ENCODE data around the gene RIC3. TPM values are rescaled to one million over a fixed set of nuclear protein-coding genes. Genes with fewer than 3 reads are reported as not detected.

Gene RIC3
- total RNA-seq, 1 donor from 2014 or later = 5.3 TPM

DNA sequence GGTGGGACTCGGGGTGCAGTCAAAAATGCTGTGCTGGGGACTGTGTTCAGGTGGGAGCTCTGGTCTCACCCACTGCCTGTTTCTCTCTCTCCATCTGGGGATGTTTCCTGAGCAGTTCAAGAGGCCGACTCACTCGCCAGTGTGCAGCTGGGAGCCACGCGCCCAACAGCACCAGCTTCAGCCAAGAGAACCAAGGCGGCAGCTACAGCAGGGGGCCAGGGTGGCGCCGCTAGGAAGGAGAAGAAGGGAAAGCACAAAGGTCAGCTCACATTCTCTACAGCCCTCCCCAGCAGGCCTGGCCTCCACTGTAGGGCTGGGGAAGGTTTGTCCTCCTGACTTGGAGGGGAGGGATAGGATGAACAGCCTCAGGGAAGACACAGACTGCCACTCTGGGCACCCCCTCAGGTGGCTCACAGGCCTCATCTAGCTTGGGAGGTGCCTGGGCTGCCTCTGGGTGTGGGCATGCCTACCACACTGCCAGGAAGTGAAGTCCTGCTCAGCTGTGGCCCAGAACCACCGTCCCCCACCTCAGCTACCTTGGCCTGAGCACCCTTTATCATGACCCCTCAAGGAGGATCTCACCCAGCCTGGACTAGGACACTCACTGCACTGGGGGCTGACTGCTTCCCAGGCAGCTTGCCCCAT is 74.8 kb downstream of the RIC3 start:
- Histone ChIP-seq H3K4me3 (no peak overlapping the region), H3K27me3 (no peaks in the 10 kb centered on the region), H3K27ac (no peak overlapping the region), H3K4me1 (no peaks in the 10 kb centered on the region), H3K36me3 (peaks cover 11 to 43% of the 10 kb centered on the region in 2 donors), H3K9me3 (no peaks in the 10 kb centered on the region)
- DNase-seq (ENCODE audit: low spot score in 2 of 2) = no peak
- intact Hi-C loops (cut with DNase I) = no loop called here
- TF ChIP-seq, protein P1, sequence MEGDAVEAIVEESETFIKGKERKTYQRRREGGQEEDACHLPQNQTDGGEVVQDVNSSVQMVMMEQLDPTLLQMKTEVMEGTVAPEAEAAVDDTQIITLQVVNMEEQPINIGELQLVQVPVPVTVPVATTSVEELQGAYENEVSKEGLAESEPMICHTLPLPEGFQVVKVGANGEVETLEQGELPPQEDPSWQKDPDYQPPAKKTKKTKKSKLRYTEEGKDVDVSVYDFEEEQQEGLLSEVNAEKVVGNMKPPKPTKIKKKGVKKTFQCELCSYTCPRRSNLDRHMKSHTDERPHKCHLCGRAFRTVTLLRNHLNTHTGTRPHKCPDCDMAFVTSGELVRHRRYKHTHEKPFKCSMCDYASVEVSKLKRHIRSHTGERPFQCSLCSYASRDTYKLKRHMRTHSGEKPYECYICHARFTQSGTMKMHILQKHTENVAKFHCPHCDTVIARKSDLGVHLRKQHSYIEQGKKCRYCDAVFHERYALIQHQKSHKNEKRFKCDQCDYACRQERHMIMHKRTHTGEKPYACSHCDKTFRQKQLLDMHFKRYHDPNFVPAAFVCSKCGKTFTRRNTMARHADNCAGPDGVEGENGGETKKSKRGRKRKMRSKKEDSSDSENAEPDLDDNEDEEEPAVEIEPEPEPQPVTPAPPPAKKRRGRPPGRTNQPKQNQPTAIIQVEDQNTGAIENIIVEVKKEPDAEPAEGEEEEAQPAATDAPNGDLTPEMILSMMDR (IDR thresholded peaks at IDR 0.05) = no peak

DNA sequence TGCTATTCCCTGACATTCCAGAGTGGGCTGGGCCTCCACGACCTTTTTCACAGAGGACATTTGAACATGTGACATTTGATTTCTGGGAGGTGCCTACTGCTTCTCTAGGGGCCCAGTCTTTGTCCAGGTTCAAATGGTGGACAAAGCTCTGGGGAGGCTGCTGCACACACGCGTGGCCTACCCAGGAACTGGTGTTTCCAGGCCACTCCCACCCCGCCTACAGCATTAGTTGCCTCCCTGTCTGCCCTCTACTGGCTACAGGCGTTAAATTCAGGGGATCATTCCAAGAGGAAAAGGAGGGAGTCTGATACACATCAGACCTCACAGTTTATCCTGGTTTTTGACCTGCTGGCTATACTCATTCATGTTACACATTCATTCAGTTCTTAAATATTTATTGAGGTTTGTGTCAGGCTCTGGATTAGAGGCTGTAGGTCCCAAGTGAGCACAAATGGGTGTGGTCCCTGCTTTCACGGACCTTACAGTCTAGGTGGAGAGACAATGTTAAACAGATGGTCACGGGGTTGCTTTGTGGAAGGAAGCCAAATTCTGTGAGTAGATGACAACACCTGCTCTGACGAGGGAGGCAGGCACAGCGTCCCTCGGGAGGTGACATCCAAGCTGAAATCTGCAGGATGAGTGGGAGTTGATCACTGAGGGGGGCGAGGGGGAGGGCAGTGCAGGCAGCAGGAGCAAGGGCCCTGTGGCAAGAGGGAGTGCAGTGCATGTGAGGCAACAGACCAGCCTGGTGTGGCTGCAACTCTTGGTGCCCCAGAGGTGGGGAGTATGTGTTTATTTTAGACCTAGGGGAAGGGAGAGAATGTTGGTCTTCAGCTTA is 76.0 kb downstream of the RIC3 start:
- Histone ChIP-seq H3K9me3 (no peaks in the 10 kb centered on the region), H3K4me3 (no peak overlapping the region), H3K27ac (no peak overlapping the region), H3K27me3 (no peaks in the 10 kb centered on the region), H3K36me3 (peaks cover 11 to 32% of the 10 kb centered on the region in 2 donors), H3K4me1 (no peaks in the 10 kb centered on the region)
- intact Hi-C loops (cut with DNase I) = no loop called here
- TF ChIP-seq, protein P1 (IDR thresholded peaks at IDR 0.05) = peak; percentile 39 to 59 (median 54)
- DNase-seq (ENCODE audit: low spot score in 2 of 2) = peak in 1 of 2 donors; percentile 76

- Histone ChIP-seq H3K4me3 (no peak overlapping the region), H3K9me3 (no peaks in the 10 kb centered on the region), H3K4me1 (no peaks in the 10 kb centered on the region), H3K27ac (no peak overlapping the region), H3K36me3 (peaks cover 6 to 21% of the 10 kb centered on the region in 2 donors), H3K27me3 (no peaks in the 10 kb centered on the region)
- DNase-seq (ENCODE audit: low spot score in 2 of 2) = peak in 1 of 2 donors; percentile 41
- intact Hi-C loops (cut with DNase I) = loop anchor here (2.0 kb wide), 2 partner anchors 59 to 85 kb away; no protein-coding TSS in a partner anchor
- TF ChIP-seq, protein P1 (IDR thresholded peaks at IDR 0.05) = no peak
These were observed 77.1 kb downstream of the RIC3 start for GRCh38 chr11:8091721-8092120.

DNA sequence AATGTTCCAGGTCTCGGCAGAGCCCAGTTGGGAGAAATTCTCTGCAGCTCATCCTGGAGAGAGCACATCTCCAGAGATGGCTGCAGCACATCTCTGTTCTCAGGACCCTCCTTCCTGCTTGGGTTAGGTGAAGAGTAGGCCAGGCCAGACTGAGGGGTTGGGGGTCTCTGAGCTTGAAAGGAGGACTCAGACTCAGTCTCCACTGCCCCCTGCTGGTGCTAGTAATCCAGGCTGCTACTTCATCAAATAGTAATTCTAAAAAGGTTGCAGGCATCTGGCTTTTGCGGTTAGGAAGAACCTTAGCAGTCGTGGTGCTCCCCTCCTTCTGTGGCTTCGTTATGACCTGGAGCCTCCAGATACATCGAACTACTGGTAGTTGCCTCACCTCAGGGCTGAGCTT is 78.1 kb downstream of the RIC3 start:
- Histone ChIP-seq H3K9me3 (no peaks in the 10 kb centered on the region), H3K27me3 (no peaks in the 10 kb centered on the region), H3K36me3 (peaks cover 5 to 17% of the 10 kb centered on the region in 2 donors), H3K27ac (no peak overlapping the region), H3K4me1 (no peaks in the 10 kb centered on the region), H3K4me3 (no peak overlapping the region)
- TF ChIP-seq, protein P1 (IDR thresholded peaks at IDR 0.05) = peak in 2 of 3 experiments; percentile 24 to 56
- intact Hi-C loops (cut with DNase I) = loop anchor here (2.0 kb wide), 2 partner anchors 58 to 84 kb away; no protein-coding TSS in a partner anchor
- DNase-seq (ENCODE audit: low spot score in 2 of 2) = peak in 1 of 2 donors; percentile 61

DNA sequence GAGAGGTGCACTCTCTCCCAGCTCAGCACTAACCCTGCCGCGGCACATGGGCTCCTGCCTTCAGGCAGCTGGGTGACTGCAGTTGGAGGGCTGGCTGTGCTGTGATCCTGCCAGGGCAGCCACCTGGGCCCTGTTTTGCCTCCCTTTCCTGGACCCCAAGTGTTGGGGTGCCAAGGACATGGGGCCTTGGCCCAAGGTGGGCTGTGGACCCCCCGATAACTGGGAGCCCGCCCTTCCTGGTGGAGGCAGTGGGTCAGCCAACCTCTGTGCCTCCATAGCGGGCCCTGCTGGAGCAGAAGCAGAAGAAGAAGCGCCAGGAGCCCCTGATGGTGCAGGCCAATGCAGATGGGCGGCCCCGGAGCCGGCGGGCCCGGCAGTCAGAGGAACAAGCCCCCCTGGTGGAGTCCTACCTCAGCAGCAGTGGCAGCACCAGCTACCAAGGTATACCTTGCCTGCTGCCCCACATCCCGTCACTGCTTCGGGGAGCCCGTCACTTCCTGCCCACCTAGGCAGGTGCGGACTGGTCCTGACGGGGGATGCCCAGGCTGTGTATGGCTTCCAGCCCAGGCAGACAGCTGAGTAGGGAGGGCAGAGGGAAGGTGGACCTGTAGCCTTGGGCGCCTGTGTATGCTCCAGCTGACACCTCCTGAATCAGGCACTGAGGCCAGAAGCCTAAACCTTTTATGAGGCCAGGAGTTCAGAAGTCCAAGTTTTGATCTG is 78.9 kb downstream of the RIC3 start:
- Histone ChIP-seq H3K27me3 (no peaks in the 10 kb centered on the region), H3K27ac (no peak overlapping the region), H3K36me3 (peaks cover 5 to 15% of the 10 kb centered on the region in 2 donors), H3K4me1 (no peaks in the 10 kb centered on the region), H3K9me3 (no peaks in the 10 kb centered on the region), H3K4me3 (no peak overlapping the region)
- intact Hi-C loops (cut with DNase I) = loop anchor here (2.0 kb wide), 2 partner anchors 57 to 83 kb away; no protein-coding TSS in a partner anchor
- TF ChIP-seq, protein P1 (IDR thresholded peaks at IDR 0.05) = no peak
- peak in 1 of 2 donors; percentile 52 for DNase-seq (ENCODE audit: low spot score in 2 of 2)
